Measurements from ENCODE around the gene PIP4P1.
"Not testable (repeated sequence)": the region's sequence is repeated elsewhere in the genome, so short reads cannot be mapped to it uniquely, and the experiment has no call there.

PIP4P1 gene

DNA sequence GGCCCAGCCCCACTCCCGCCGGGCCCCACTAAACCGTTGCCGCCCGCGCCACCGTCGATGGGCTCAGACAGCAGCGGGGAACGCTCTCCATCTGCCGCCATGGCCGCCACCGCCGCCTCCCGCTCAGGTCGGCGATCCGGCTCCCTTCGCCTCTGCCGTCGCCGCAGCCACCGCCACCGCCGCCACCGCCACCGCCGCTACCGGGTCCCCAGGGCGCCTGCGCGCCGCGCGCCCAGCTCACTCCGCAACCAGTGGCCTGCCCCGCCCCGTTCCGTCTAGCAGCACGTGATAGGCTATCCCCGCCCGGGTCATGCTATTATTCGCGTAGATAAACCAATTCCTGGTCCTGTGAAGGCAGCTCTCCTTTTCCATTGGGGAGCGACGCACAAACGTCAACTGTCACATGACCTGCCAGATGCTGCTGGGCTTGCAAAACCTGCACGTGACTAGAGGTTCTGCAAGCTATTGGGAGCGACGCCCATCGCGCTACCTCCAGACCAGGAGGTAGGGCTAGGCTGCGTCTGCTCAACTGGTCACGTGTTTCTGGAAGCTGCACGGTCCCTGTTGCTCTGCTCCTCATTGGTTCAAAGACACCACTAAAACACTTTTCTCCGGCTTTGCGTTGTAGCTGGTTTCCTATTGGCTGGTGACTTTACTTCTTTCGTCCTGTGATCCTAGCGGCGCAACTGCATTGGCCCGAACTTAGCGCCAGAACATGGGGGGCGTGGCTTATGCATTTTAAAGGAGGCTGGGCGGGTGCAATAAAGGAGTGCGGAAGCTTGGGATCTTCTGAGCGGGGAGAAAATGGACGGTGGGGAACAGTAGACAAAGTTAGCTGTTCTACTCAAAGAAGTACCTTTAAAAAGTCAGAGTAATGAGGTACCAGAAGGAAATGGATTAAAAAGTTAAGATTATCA is at the start of gene PIP4P1:
Gene PIP4P1 (minus strand): TSS at position 210 of the 917 bp plus-strand sequence. CDS start 109 bp downstream, at position 101.
- DNase-seq: peak; percentile 99 to 100 (median 99)

GRCh38 chr14:20508367-20508766 is 47.1 kb upstream of the PIP4P1 start:
- no peak for DNase-seq

DNA sequence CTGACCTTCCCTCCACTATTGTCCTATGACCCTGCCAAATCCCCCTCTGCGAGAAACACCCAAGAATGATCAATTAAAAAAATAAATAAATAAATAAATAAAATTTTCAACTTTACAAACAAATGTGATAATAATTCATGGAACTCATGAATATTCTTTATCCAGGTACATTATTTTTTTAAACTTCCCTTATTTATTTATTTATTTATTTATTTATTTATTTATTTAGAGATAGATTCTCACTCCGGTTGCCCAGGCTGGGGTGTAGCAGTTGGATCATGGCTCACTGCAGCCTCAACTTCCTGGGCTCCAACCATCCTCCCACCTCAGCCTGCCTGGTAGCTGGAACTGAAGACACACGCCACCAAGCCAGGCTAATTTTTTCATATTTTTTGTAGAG is 46.3 kb upstream of the PIP4P1 start:
- DNase-seq: not testable (repeated sequence)

- DNase-seq: not testable (repeated sequence)
Measured at GRCh38 chr14:20506752-20507151, 45.5 kb upstream of the PIP4P1 start.

DNA sequence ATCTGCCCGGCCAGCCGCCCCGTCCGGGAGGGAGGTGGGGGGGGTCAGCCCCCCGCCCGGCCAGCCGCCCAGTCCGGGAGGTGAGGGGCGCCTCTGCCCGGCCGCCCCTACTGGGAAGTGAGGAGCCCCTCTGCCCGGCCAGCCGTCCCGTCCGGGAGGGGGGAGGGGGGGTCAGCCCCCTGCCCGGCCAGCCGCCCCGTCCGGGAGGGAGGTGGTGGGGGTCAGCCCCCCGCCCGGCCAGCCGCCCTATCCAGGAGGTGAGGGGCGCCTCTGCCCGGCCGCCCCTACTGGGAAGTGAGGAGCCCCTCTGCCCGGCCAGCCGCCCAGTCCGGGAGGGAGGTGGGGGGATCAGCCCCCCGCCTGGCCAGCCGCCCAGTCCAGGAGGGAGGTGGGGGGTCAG is 45.0 kb upstream of the PIP4P1 start:
- DNase-seq: not testable (repeated sequence)

- peak in 2 of 3 donors; percentile 22 to 34 for DNase-seq
Measured at GRCh38 chr14:20503898-20504297, 42.7 kb upstream of the PIP4P1 start.

GRCh38 chr14:20501346-20501745 is 40.1 kb upstream of the PIP4P1 start:
- DNase-seq: no peak

DNA sequence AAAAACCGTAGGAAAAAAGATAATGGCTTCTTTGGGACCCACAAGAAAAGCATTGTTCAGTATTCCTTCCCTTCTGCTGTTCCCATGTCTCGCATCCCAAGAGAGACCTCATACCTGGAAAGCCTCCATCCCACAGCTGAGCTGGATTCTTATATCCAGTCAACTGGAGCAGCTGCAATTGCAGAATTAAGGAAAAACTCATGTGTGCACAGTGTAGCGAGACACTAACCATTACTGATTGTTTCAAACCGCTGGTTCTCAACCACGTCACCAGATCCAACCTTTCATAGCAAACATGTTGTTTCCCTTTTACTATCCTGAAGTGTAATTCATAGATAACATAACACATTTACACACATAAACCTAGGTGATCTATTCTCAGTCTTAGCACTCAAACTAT is 38.6 kb upstream of the PIP4P1 start:
- no peak for DNase-seq

GRCh38 chr14:20499108-20499507 is 37.9 kb upstream of the PIP4P1 start:
- no peak for DNase-seq

GRCh38 chr14:20498622-20499021 is 37.4 kb upstream of the PIP4P1 start:
- no peak for DNase-seq

- peak; percentile 51 to 85 (median 78) for DNase-seq
Measured at GRCh38 chr14:20494935-20495766, 33.9 kb upstream of the PIP4P1 start.

DNA sequence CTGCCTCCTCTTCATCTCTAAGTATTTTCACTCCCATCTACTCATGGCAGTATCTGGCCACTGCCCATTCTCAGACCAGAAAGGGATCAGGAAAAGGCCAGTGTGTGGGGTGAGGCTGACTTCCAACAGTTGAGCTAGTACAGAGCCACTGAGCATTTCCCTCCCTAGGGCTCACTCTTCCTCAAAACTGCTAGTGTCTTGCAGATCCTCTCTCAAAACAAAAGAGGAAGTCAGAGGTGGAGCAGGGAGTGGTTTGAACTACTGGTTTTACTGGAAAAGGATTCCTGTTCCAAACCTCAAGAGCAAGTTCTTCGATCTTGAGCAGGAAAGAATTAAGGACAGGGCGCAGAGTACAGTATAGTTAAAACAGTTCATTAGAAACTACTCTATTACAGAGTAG is 32.4 kb upstream of the PIP4P1 start:
- peak; percentile 72 to 80 (median 73) for DNase-seq

DNA sequence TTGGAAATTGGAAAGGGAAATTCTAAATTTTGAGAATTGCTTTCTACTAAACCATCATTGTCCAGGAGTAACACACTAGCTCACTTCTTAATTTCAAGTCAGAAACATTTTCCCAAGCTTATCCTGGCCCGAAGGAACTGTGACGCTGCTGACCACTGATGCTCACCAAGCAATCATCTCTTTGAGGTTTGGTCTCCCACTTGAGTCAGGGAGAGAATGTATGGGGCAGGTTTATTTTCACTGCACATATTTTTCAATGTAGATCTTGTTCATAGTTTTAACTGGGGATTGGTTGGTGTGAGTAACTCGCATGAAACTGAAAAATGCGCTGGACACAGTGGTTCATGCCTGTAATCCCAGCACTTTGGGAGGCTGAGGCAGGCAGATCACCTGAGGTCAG is 31.3 kb upstream of the PIP4P1 start:
- DNase-seq: no peak

- DNase-seq: no peak
Measured at GRCh38 chr14:20490563-20490962, 29.3 kb upstream of the PIP4P1 start.

DNA sequence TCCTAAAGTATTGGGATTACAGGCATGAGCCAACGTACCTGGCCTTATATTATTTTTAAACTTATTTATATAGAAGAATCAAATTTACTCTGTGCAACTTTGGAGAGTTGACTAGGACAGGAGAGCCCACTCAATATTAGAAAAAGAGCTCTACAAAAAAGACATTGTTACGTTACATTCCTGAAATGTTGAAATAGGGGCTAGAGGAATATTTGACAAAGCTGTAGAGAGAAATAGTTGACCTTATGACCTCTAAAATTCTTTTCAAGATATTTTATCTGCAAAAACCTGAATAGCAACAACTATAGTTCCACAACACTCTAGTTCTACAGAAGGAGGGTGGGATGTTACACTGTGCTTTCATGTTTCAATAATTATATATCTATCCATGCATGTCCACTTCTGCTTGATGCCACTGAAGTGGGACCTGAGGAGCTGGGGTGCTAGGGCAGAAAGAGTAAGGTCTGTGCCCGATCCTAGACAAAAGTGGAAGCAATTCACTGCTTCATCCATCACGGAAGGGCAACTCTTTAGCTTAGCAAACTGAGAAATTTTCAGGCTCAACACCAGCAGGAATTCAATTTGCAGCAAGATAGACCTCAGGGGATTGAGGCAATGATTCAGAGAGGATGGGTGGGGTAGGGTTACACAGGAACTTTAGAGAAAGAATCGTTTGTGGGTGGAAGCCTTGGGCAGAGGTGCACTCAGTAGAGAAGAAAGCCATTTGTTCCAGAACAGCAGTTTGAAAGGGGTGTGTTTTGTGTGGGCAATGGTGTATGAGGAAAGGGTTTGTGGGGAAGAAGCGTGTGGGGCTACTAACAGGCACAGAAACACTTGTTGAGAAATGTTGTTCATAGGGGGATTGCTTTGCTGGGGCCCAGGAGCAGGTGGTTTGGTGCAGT is 28.1 kb upstream of the PIP4P1 start:
- peak in 2 of 3 donors; percentile 14 to 21 for DNase-seq

GRCh38 chr14:20487396-20487725 is 26.1 kb upstream of the PIP4P1 start:
- DNase-seq: no peak

- no peak for DNase-seq
Measured at GRCh38 chr14:20486684-20487395, 25.6 kb upstream of the PIP4P1 start.

GRCh38 chr14:20485900-20486299 is 24.7 kb upstream of the PIP4P1 start:
- no peak for DNase-seq

DNA sequence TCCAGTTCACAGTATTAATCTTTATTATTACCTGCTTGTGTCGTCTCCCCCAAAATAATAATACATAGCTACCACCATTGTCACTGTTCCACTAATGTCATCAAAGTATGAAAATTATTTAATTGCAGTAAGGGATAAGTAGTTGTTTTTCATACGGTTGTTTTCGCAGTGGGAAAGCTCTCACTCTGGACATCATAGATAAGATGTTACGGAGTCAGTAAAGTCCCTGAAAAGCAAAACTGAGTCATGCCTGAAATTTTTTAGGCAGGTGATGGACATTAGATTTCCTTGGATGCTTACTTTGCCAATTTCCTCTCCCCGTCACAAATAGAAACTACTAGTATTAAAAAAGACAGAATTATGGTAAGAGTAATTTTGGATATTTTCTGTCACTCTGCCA is 21.1 kb upstream of the PIP4P1 start:
- DNase-seq: no peak

DNA sequence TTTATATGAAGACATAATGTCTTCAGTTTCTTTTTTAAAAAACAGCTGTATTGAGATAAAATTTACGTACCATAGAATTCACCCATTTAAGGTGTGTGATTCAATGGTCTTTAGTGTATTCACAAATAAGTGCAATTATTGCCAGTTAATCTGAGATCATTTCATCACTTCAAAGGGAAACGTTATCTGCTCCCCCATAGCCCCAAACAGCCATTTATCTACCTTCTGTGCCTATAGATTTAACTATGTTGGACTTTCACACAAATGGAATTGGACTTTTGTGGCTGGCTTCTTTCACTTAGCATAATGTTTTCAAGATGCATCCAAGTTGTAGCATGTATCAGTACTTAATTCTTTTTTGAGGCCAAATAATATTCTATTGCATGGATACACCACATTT is 17.7 kb upstream of the PIP4P1 start:
- no peak for DNase-seq

GRCh38 chr14:20477211-20477876 is 16.1 kb upstream of the PIP4P1 start:
- peak in 2 of 3 donors; percentile 42 to 51 for DNase-seq

Data from suppressor macrophage treated with lipopolysaccharide for 1 hour (primary cell).